ENCODE measurements around the gene PLEKHM2. TPM values are rescaled to one million over a fixed set of nuclear protein-coding genes. Genes with fewer than 3 reads are reported as not detected.
A peak's percentile ranks its signal among the peaks of the same experiment; 100 is the strongest.

Gene PLEKHM2
- total and polyA plus RNA-seq, 2 of the 4 experiments (the other 2 are of a cell fraction): 24.7 to 48.0 TPM

GRCh38 chr1:15680131-15680530, 4.0 kb upstream of the PLEKHM2 start:
- Histone ChIP-seq H3K4me1 (ENCODE audit: control insufficient read depth, insufficient read depth, low read length) (peaks cover 15% of the 10 kb centered on the region), H2AK5ac (ENCODE audit: low read depth, low read length) (peak overlapping the region; percentile 23), H2AK9ac (replicated peaks; ENCODE audit: low read depth, low read length, poor library complexity) (no peak overlapping the region), H2BK120ac (ENCODE audit: low read depth, low read length) (peak overlapping the region; percentile 43), H3K56ac (ENCODE audit: extremely low read depth, insufficient read depth, low read length) (no peak overlapping the region), H4K5ac (ENCODE audit: low read depth, low read length) (peak overlapping the region; percentile 52; the same call in 1 of the 2 replicates), H3K27ac (ENCODE audit: insufficient read depth, low read length) (peak overlapping the region; percentile 70), H3K14ac (replicated peaks; ENCODE audit: low read depth, low read length) (0 out of 2 replicates have a peak overlapping the region, but pooled peaks have one; percentile 1), H4K20me1 (ENCODE audit: insufficient read depth, low read length) (peaks cover 4% of the 10 kb centered on the region; the same call in 1 of the 2 replicates), H3K4me2 (ENCODE audit: low read depth, low read length) (no peak overlapping the region), H3K27me3 (ENCODE audit: control insufficient read depth, insufficient read depth, low read length) (no peaks in the 10 kb centered on the region), H4K91ac (ENCODE audit: insufficient read depth, low read depth, low read length) (no peak overlapping the region), H2BK20ac (ENCODE audit: low read depth, low read length) (peak overlapping the region; percentile 2; the same call in 1 of the 2 replicates), H3K23ac (ENCODE audit: low read depth, low read length) (no peak overlapping the region), H3K9me3 (ENCODE audit: control insufficient read depth, insufficient read depth, low read length) (no peaks in the 10 kb centered on the region), H3K79me1 (ENCODE audit: low read depth in 1 of 2, low read length in 2 of 2) (peaks cover 3 to 19% of the 10 kb centered on the region in 2 experiments; a peak in 2 of 4 replicates), H2BK5ac (ENCODE audit: low read depth, low read length, poor library complexity, severe bottlenecking) (peak overlapping the region; percentile 66), H4K8ac (ENCODE audit: low read depth in 2 of 2, low read length in 2 of 2) (peak overlapping the region in 1 of 2 experiments; percentile 70; a peak in 2 of 4 replicates), H3K9me1 (ENCODE audit: insufficient read depth, low read length) (peaks cover 17% of the 10 kb centered on the region), H2AFZ (replicated peaks; ENCODE audit: low read length, poor library complexity) (peak overlapping the region; percentile 74), H3K18ac (ENCODE audit: low read depth, low read length) (peak overlapping the region; percentile 74), H3K9ac (ENCODE audit: low read depth, low read length) (no peak overlapping the region), H2BK15ac (ENCODE audit: low read depth, low read length) (peak overlapping the region; percentile 42; the same call in 2 of the 3 replicates), H3K36me3 (ENCODE audit: control insufficient read depth, insufficient read depth, low read length) (no peaks in the 10 kb centered on the region), H3K4ac (ENCODE audit: low read depth, low read length) (peak overlapping the region; percentile 7), H3K4me3 (ENCODE audit: insufficient read depth, low read depth, low read length) (no peak overlapping the region)
- BruUV-seq (replicated peaks): no TSS peak
- no peak for TF ChIP-seq MXI1 (IDR thresholded peaks at IDR 0.05; ENCODE audit: borderline replicate concordance, low read depth, low read length)
- TF ChIP-seq RCOR1 (IDR thresholded peaks at IDR 0.05; ENCODE audit: insufficient replicate concordance, low read length): no peak
- TF ChIP-seq FOS (IDR thresholded peaks at IDR 0.05; ENCODE audit: low read depth, low read length): no peak
- no peak for TF ChIP-seq MAFK (IDR thresholded peaks at IDR 0.05; ENCODE audit: low read depth, low read length)
- TF ChIP-seq CEBPB (IDR thresholded peaks at IDR 0.05; ENCODE audit: low read depth, low read length): no peak
- TF ChIP-seq POLR2A (IDR thresholded peaks at IDR 0.05; ENCODE audit: low read depth, low read length): no peak
- peak; percentile 65 for ATAC-seq (ENCODE audit: low read depth)
- dilution Hi-C loops (cut with HindIII; ENCODE audit: low sequenced_read_pairs, unreplicated experiment) (no loop called here), in situ Hi-C loops (cut with MboI; ENCODE audit: low sequenced_read_pairs) (no loop called here), intact Hi-C loops (cut with micrococcal nuclease) (loop anchor here (5.0 kb wide), 1 partner anchor 63 kb away; the partner anchor contains the start of gene DDI2)
- ChIA-PET POLR2A (ENCODE audit: unreplicated experiment) (interaction anchor here (0.6 kb wide), 1 partner anchor 78 kb away, joined by 4 read pairs; no protein-coding TSS in a partner anchor), CTCF (interaction anchor here (0.7 kb wide), 1 partner anchor 25 kb away, joined by 4 read pairs; no protein-coding TSS in a partner anchor)
- WGBS, 2 experiments (ENCODE audit: extremely low coverage in 2 of 2, insufficient read length in 1 of 2): 94% methylated on average over 8 of the region's 11 CpGs; no CpG with 5 or more reads in 1 of the 2 experiments
- peak; percentile 78 for DNase-seq

Measured in IMR-90 (cell line).